Nephron (organoid): ENCODE measurements around the gene ANKRD11.
"Not testable (repeated sequence)": the region's sequence is repeated elsewhere in the genome, so short reads cannot be mapped to it uniquely, and the experiment has no call there.

Experiments used
- H3K27ac Mint-ChIP-seq, 3 experiments: 2 replicates each; pipeline ENCODE4 v1.8.0; 2020; ENCODE audit warnings: mixed read lengths in 3 of 3, mild to moderate bottlenecking in 2 of 3, moderate library complexity in 1 of 3
- H3K27me3 Mint-ChIP-seq: 2 replicates; pipeline ENCODE4 v1.8.0; 2021; ENCODE audit warnings: low read depth, mild to moderate bottlenecking, moderate library complexity, mixed read lengths
- H3K36me3 Mint-ChIP-seq: 2 replicates; pipeline ENCODE4 v1.8.0; 2020; ENCODE audit warnings: low read depth, mixed read lengths
- H3K4me1 Mint-ChIP-seq: 2 replicates; pipeline ENCODE4 v1.8.0; 2020; ENCODE audit warnings: mixed read lengths
- H3K4me3 Mint-ChIP-seq, 3 experiments: 2 replicates each; pipeline ENCODE4 v1.8.0; 2020; ENCODE audit warnings: mild to moderate bottlenecking in 3 of 3, mixed read lengths in 3 of 3, moderate library complexity in 2 of 3
- H3K9me3 Mint-ChIP-seq: 2 replicates; pipeline ENCODE4 v1.8.0; 2020; ENCODE audit warnings: mixed read lengths
- CTCF ChIP-seq, 3 experiments: fragments of 200-600 bp; sonication (generic); IDR thresholded peaks; one replicate each; pipeline ENCODE4 v1.5.0; 2021; ENCODE audit warnings: antibody characterized with exemption in 3 of 3; ENCODE audit not compliant: unreplicated experiment in 3 of 3

The ANKRD11 gene

DNA sequence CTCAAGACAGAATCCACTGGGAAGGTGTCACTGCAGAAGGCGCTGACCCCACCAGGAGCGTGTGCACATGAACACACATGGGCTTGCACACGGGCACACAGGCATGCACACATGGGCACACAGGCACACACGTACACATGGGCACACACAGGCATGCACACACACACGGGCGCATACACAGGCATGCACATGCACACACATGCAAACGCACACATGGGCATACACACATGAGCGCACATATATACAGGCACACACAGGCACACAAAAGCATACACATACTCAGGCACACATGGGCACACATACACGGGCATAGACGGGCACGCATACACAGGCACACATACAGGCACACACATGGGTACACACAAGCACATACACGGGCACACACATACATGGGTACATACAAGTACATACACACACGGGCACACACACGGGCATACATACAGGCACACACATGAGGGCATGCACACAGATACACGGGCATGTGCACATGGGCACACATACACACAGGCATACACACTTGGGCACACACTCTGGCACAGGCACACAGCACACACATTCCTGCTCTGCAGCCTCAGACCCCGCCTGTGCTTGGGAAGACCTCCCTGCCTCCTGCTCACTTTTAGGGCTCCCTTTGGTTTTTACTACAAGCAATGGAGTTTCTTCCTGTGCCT is 186.0 kb downstream of the ANKRD11 start:
- peaks cover 4% of the 10 kb centered on the region for H3K4me1 Mint-ChIP-seq
- no peak for TF ChIP-seq CTCF (IDR thresholded peaks at IDR 0.05; ENCODE audit: unreplicated experiment in 3 of 3)
- H3K27me3 Mint-ChIP-seq = no peaks in the 10 kb centered on the region
- no peaks in the 10 kb centered on the region for H3K9me3 Mint-ChIP-seq
- no peak overlapping the region for H3K4me3 Mint-ChIP-seq
- peaks cover 35% of the 10 kb centered on the region for H3K36me3 Mint-ChIP-seq
- H3K27ac Mint-ChIP-seq = no peak overlapping the region

GRCh38 chr16:89303617-89304016 is 186.7 kb downstream of the ANKRD11 start:
- Mint-ChIP-seq H3K36me3 (peaks cover 30% of the 10 kb centered on the region), H3K9me3 (no peaks in the 10 kb centered on the region), H3K4me3 (no peak overlapping the region), H3K4me1 (peaks cover 4% of the 10 kb centered on the region), H3K27me3 (no peaks in the 10 kb centered on the region), H3K27ac (no peak overlapping the region)
- TF ChIP-seq CTCF (IDR thresholded peaks at IDR 0.05; ENCODE audit: unreplicated experiment in 3 of 3) = no peak

GRCh38 chr16:89300976-89301360 is 189.4 kb downstream of the ANKRD11 start:
- Mint-ChIP-seq H3K9me3 (no peaks in the 10 kb centered on the region), H3K4me3 (no peak overlapping the region), H3K27ac (no peak overlapping the region), H3K27me3 (no peaks in the 10 kb centered on the region), H3K36me3 (peaks cover 31% of the 10 kb centered on the region), H3K4me1 (peaks cover 20% of the 10 kb centered on the region)
- TF ChIP-seq CTCF (IDR thresholded peaks at IDR 0.05; ENCODE audit: unreplicated experiment in 3 of 3) = no peak

DNA sequence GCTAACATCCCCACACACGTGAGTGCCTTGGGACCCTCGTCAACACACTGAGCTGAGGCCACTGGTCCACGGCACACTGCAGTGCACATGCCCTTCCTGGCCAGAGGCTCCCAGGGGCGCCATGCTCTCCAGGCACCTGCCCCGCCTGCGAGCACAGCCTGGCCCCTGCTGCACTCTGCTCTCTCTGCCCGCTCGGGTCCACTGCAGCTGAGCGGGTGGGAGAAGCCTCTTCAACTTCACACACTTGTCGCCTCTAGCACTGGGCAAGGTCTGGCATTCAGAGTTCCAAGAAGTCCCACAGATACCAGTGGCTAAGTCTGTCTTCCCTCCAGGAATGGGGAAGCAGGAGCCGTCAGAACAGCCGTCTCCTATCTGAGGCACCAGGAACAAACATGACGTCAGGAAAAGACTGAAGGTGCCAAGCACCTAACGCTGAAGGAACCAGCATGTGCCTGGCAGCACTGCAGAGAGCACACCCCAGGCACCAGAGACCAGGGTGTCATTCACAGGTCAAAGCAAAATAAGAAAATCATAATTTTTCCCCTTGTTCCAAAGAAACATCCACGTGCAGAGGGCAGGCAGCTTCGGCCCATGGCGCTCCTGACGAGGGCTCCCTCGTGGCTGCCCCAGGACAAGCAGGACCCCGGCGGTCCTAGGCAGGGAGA is 189.9 kb downstream of the ANKRD11 start:
- H3K27ac Mint-ChIP-seq = no peak overlapping the region

DNA sequence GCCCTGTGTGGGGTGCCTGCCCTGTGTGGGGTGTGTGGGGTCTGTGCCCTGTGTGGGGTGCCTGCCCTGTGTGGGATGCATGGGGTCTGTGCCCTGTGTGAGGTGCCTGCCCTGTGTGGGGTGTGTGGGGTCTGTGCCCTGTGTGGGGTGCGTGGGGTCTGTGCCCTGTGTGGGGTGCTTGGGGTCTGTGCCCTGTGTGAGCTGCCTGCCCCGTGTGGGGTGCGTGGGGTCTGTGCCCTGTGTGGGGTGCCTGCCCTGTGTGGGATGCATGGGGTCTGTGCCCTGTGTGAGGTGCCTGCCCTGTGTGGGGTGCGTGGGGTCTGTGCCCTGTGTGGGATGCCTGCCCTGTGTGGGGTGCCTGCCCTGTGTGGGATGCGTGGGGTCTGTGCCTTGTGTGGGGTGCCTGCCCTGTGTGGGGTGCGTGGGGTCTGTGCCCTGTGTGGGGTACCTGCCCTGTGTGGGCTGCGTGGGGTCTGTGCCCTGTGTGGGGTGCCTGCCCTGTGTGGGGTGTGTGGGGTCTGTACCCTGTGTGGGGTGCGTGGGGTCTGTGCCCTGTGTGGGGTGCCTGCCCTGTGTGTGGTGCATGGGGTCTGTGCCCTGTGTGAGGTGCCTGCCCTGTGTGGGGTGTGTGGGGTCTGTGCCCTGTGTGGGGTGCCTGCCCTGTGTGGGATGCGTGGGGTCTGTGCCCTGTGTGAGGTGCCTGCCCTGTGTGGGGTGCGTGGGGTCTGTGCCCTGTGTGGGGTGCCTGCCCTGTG is 190.8 kb downstream of the ANKRD11 start:
- H3K27me3 Mint-ChIP-seq, H3K27ac Mint-ChIP-seq, H3K9me3 Mint-ChIP-seq, H3K4me3 Mint-ChIP-seq: not testable (repeated sequence)
- H3K4me1 Mint-ChIP-seq = peaks cover 20% of the 10 kb centered on the region
- peaks cover 28% of the 10 kb centered on the region for H3K36me3 Mint-ChIP-seq

More for the DNA sequence above, 189.9 kb downstream of the ANKRD11 start:
- no peak for TF ChIP-seq CTCF (IDR thresholded peaks at IDR 0.05; ENCODE audit: unreplicated experiment in 3 of 3)
- Mint-ChIP-seq H3K36me3 (peaks cover 31% of the 10 kb centered on the region), H3K4me1 (peaks cover 20% of the 10 kb centered on the region), H3K4me3 (no peak overlapping the region), H3K27me3 (no peaks in the 10 kb centered on the region), H3K9me3 (no peaks in the 10 kb centered on the region)

- no peak overlapping the region for H3K4me3 Mint-ChIP-seq
- peaks cover 25% of the 10 kb centered on the region for H3K4me1 Mint-ChIP-seq
- H3K9me3 Mint-ChIP-seq = no peaks in the 10 kb centered on the region
- H3K36me3 Mint-ChIP-seq = peaks cover 20% of the 10 kb centered on the region
- TF ChIP-seq CTCF (IDR thresholded peaks at IDR 0.05; ENCODE audit: unreplicated experiment in 3 of 3) = no peak
- no peak overlapping the region for H3K27ac Mint-ChIP-seq
- H3K27me3 Mint-ChIP-seq = no peaks in the 10 kb centered on the region
Measured at GRCh38 chr16:89298623-89299225, 191.6 kb downstream of the ANKRD11 start.
